Endothelial cell of umbilical vein (primary cell): Measurements from ENCODE around the gene CDIPT.

Experiments used
- EZH2 ChIP-seq: IDR thresholded peaks from 2 replicates; pipeline ENCODE4 v1.6.1; 2012; ENCODE audit warnings: borderline replicate concordance, low read depth, mild to moderate bottlenecking, moderate library complexity, low read length, inconsistent platforms; ENCODE audit not compliant: severe bottlenecking
- FOS ChIP-seq: IDR thresholded peaks from 2 replicates; pipeline ENCODE4 v1.6.1; 2011; ENCODE audit warnings: mild to moderate bottlenecking, low read length, moderate library complexity, borderline replicate concordance; ENCODE audit not compliant: insufficient read depth
- MYC ChIP-seq: IDR thresholded peaks from one replicate; pipeline ENCODE4 v1.6.1; 2011; ENCODE audit warnings: mild to moderate bottlenecking, low read depth, low read length
- POLR2A ChIP-seq: IDR thresholded peaks from 2 replicates; pipeline ENCODE4 v1.6.1; 2012; ENCODE audit warnings: low read depth, mild to moderate bottlenecking, control low read depth, low read length
- TF ChIP-seq, protein P1 (sequence below), 2 donors: IDR thresholded peaks; 1 replicate in 1 of 2; 2 replicates in 1 of 2; pipeline ENCODE4 v1.5.1; 2011; ENCODE audit warnings: low read length in 2 of 2, mild to moderate bottlenecking in 2 of 2, moderate library complexity in 2 of 2, control low read depth in 1 of 2, inconsistent platforms in 1 of 2, low read depth in 1 of 2; ENCODE audit not compliant: insufficient read depth in 1 of 2; ENCODE audit errors: extremely low read depth in 1 of 2

DNA sequence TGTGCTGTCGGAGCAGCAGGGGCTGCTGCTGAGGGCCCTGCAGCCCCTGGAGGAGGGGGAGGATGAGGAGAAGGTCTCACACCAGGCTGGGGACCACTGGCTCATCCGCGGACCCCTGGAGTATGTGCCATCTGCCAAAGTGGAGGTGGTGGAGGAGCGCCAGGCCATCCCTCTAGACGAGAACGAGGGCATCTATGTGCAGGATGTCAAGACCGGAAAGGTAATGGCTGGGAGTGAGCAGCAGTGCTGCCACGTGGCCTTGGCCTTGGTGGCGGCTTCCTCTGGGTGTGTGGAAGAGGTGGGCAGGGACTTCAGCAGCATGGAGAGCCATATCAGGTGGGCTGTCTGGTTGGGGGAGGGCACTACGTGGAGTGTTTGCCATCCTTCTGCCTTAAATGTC, 22.8 kb downstream of the CDIPT start:
- TF ChIP-seq, protein P1, sequence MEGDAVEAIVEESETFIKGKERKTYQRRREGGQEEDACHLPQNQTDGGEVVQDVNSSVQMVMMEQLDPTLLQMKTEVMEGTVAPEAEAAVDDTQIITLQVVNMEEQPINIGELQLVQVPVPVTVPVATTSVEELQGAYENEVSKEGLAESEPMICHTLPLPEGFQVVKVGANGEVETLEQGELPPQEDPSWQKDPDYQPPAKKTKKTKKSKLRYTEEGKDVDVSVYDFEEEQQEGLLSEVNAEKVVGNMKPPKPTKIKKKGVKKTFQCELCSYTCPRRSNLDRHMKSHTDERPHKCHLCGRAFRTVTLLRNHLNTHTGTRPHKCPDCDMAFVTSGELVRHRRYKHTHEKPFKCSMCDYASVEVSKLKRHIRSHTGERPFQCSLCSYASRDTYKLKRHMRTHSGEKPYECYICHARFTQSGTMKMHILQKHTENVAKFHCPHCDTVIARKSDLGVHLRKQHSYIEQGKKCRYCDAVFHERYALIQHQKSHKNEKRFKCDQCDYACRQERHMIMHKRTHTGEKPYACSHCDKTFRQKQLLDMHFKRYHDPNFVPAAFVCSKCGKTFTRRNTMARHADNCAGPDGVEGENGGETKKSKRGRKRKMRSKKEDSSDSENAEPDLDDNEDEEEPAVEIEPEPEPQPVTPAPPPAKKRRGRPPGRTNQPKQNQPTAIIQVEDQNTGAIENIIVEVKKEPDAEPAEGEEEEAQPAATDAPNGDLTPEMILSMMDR (IDR thresholded peaks at IDR 0.05; ENCODE audit: extremely low read depth in 1 of 2, insufficient read depth in 1 of 2, low read depth in 1 of 2, low read length in 2 of 2): no peak
- TF ChIP-seq POLR2A (no peak), FOS (no peak), EZH2 (no peak), MYC (no peak)
